Uterine smooth muscle cell (primary cell): ENCODE results near the gene GGCT. TPM values are rescaled to one million over a fixed set of nuclear protein-coding genes. Genes with fewer than 3 reads are reported as not detected.

Experiments used
- total RNA-seq: library from RNA; depleted of rRNA; stranded (reverse); fragments of >200 nt; gene quantifications from 2 replicates; pipeline ENCODE4 v1.2.3, GENCODE V29; 2014

GGCT gene, protein sequence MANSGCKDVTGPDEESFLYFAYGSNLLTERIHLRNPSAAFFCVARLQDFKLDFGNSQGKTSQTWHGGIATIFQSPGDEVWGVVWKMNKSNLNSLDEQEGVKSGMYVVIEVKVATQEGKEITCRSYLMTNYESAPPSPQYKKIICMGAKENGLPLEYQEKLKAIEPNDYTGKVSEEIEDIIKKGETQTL
- 21.5 and 24.1 TPM in 2 replicates for total RNA-seq

DNA sequence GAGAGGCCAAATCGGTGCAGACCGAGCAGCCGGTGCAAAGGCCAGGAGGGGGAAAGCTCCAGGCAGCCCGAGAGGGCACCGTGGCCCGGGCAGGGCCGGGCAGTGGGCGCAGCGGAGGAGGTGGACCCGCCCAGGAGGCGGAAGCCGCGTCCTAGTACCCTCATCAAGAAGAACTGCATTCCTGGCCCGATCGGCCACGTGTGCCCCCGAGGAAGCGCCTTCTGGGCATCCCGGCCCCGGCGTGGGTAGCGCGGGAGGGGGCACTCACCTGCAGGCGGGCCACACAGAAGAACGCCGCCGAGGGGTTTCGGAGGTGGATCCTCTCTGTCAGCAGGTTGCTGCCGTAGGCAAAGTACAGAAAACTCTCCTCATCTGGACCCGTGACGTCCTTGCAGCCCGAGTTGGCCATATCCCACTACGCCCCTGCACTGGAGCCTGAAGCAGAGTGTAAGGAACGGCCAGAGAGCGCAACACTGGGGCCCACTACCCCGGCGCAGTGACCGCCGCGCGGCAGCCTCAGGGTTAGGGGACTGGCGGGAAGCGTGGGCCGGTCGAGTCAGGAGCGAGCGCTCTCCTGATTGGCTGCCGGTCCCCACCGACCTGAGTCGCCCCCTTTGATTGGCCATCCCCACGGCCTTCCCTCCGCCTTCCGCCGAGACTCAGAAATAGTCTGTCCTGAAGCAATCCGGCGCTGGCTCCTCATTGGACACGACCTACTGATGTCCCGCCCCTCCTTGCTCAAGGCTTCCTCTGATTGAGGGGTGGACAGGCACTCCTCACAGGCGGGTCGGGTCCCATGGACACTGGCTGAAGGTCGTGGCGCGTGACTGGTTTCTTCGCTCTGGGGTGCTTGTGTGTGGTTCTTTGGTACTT is at the start of gene GGCT:
Gene GGCT (minus strand): TSS at position 529 of the 873 bp plus-strand sequence. CDS start 120 bp downstream, at position 409.

GRCh38 chr7:30478349-30479201 is 26.1 kb downstream of the GGCT start, which contains the start of gene NOD1:
NOD1 (minus strand) TSS chr7:30478784; CDS start chr7:30456921, 21,863 bp downstream.

Other genes with a start within 250 kb of the GGCT start
- gene ZNRF2, start 220.2 kb downstream of the GGCT start, total RNA-seq = 5.5 and 6.9 TPM in 2 replicates
- gene NOD1, start 26.0 kb downstream of the GGCT start, total RNA-seq = 3.5 and 4.2 TPM in 2 replicates
- 345 and 370 TPM in 2 replicates for gene GARS1, start 90.0 kb upstream of the GGCT start, total RNA-seq
- gene CRHR2, start 177.6 kb upstream of the GGCT start, total RNA-seq = not detected in 2 replicates
- 0.11 and 1.2 TPM in 2 replicates for gene INMT, start 247.3 kb upstream of the GGCT start, total RNA-seq